Measurements from ENCODE around the gene PHLDB3.

DNA sequence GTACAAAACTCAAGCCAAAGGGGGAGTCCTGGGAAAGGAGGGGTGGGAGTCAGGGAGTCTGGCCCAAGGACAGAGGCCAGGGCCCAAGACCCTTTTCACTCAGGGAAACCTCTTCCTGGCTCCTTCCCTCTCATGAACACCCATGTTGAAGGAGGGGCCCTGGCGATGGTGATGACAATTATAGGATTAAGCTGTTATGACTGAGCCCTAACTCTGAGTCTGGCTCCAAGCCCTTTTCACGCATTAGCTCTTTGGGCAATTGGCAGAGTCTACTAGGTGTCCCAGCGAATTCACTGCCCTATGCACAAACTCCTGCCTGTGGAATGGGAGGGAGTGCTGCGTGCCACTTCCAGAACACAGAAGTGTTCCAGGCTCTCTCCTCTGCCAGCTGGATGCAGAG, 49.1 kb upstream of the PHLDB3 start:
- TF ChIP-seq CTCF (IDR thresholded peaks at IDR 0.05), result no peak
- no peak for TF ChIP-seq POLR2A (IDR thresholded peaks at IDR 0.05)
- no peak for TF ChIP-seq POLR2AphosphoS5 (IDR thresholded peaks at IDR 0.05)

Measured in breast epithelium (tissue), 3 donors.